GM18520 (cell line): ENCODE results near the gene SERINC2.

Source experiments
- ATAC-seq: cut with Tn5 transposase; IDR thresholded peaks from one replicate; pipeline ENCODE4 v1.9.1; 2021; ENCODE audit not compliant: unreplicated experiment

The SERINC2 gene

DNA sequence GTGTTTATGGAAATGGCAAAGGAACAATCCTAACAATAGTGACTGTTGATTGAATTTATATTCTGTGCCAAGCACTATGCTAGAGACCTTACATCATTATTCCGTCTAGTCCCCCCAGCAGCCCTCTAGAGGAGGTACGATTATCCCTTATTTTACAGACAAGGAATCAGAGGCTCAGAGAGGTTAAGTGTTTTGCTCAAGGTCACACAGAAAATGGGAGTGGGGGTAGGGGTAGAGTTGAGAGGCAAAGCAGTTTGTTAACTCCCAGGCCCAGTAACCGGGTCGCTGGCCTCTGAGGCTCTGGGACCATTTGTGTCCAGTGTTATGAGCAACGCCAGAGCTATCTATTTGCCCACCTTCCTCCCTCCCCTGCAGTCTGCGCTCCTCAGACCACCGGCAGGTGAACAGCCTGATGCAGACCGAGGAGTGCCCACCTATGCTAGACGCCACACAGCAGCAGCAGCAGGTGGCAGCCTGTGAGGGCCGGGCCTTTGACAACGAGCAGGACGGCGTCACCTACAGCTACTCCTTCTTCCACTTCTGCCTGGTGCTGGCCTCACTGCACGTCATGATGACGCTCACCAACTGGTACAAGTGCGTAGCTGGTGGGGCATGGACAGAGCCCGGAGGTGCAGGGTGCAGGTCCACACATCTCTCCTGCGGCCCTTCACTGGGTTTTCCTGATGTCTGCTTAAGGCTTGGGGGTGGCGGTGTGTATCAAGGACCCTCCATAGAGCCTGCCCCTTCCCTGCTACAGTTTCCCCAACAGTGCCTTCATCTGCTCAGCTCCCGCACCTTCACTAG is 19.8 kb downstream of the SERINC2 start:
- no peak for ATAC-seq

GRCh38 chr1:31433396-31433930 is 20.4 kb downstream of the SERINC2 start:
- no peak for ATAC-seq

DNA sequence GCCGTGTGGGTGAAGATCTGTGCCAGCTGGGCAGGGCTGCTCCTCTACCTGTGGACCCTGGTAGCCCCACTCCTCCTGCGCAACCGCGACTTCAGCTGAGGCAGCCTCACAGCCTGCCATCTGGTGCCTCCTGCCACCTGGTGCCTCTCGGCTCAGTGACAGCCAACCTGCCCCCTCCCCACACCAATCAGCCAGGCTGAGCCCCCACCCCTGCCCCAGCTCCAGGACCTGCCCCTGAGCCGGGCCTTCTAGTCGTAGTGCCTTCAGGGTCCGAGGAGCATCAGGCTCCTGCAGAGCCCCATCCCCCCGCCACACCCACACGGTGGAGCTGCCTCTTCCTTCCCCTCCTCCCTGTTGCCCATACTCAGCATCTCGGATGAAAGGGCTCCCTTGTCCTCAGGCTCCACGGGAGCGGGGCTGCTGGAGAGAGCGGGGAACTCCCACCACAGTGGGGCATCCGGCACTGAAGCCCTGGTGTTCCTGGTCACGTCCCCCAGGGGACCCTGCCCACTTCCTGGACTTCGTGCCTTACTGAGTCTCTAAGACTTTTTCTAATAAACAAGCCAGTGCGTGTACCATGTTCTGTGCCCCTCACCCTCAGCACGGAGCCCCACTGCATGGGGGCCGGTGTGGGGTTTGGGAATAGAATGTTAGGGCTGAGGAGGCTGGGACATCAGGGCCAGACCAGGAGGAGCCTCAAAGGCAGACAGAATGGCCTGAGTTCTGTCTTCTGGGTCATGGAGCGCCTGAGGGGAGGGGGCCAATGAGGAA is 21.3 kb downstream of the SERINC2 start:
- ATAC-seq: no peak

- ATAC-seq: no peak
Observed at GRCh38 chr1:31434979-31435378, 22.0 kb downstream of the SERINC2 start.

- no peak for ATAC-seq
Observed at GRCh38 chr1:31435471-31436409, 22.7 kb downstream of the SERINC2 start.

GRCh38 chr1:31436596-31437432 is 23.8 kb downstream of the SERINC2 start:
- no peak for ATAC-seq

DNA sequence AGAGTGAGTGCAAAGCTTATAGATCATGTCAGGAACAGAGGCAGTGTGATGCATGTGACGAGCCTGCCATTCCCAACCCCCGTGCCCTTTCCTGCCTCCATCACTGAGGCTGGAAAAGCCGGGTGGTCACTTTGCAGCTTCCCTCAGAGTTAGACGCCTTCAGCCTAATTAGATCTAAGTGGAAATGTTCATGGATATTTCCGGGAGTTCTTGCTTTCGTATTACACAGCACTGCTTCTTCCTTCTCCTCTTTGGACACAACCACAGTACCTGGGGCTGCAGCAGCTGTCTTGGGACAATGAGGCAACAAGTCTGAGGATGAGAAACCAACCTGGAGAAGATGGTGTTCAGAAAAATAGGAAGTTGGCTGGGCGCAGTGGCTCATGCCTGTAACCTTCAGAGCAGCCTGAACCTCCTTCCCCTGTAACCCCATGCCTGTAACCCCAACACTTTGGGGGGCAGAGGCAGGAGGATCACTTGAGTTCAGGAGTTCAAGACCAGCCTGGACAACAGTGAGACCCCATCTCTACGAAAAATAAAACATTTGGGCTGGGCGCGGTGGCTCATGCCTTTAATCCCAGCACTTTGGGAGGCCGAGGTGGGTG is 24.5 kb downstream of the SERINC2 start:
- no peak for ATAC-seq

GRCh38 chr1:31439276-31439675 is 26.3 kb downstream of the SERINC2 start:
- ATAC-seq: no peak

- no peak for ATAC-seq
Observed at GRCh38 chr1:31441073-31441472, 28.1 kb downstream of the SERINC2 start.

DNA sequence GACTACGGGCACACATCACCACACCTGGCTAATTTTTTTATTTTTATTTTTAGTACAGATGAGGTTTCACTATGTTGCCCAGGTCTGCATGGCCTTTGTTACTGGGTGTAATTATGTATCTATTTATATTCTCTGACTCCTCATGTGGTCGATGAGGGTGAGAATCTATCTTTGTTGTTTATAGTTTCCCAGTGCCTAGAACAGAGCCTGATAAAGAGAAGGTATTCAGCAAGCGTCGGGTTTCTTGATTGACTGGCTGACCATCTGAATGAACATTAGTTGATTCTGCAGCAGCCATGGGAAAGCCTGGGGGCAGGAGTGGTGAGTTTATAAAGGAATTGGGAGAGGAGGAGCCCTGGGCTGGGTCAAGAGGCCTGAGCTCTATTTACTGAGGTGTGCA is 28.5 kb downstream of the SERINC2 start:
- ATAC-seq: no peak

- no peak for ATAC-seq
Observed at GRCh38 chr1:31441970-31442647, 29.1 kb downstream of the SERINC2 start.

GRCh38 chr1:31442648-31442994 is 29.6 kb downstream of the SERINC2 start:
- ATAC-seq: no peak

GRCh38 chr1:31443673-31444072 is 30.7 kb downstream of the SERINC2 start:
- ATAC-seq: no peak

- no peak for ATAC-seq
Observed at GRCh38 chr1:31444725-31445448, 31.9 kb downstream of the SERINC2 start.

- ATAC-seq: no peak
Observed at GRCh38 chr1:31445951-31446350, 32.9 kb downstream of the SERINC2 start.

DNA sequence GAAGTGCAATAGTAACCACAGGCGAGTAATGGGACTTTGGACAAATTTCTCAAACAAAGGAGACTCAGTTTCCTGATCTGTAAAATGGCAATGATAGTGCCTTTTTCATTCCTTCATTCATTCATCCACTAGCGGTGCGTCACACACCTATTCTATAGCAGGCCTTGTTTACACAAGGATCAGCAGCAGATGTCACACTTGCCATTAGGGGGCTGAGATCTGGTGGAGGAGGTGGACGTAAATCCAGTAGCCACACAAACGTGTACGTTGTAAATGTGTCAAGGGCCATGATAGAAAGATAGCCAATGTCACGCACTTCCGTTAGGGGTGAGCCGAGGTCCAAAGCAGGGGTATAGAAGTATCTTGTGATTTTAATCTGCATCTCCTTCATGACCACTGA is 34.2 kb downstream of the SERINC2 start:
- no peak for ATAC-seq

- ATAC-seq: no peak
Observed at GRCh38 chr1:31453384-31454079, 40.5 kb downstream of the SERINC2 start.
